Esophagus muscularis mucosa (tissue), 4 donors: Measurements from ENCODE around the gene ERMARD.

Source experiments
- CTCF ChIP-seq, 3 experiments: fragments of 200-600 bp in 2 of 3; fragments of 450-650 bp in 1 of 3; sonication (generic) in 2 of 3; IDR thresholded peaks; one replicate each; pipeline ENCODE4 v1.5.1; 2017 to 2019; ENCODE audit warnings: antibody characterized with exemption in 3 of 3, mild to moderate bottlenecking in 2 of 3, moderate library complexity in 1 of 3
- EP300 ChIP-seq: sonication (generic); formaldehyde crosslinking; IDR thresholded peaks from one replicate; pipeline ENCODE4 v1.6.1; 2017; ENCODE audit warnings: antibody characterized with exemption
- POLR2A ChIP-seq: fragments of 450-650 bp; IDR thresholded peaks from one replicate; pipeline ENCODE4 v1.6.1; 2017; ENCODE audit warnings: antibody characterized with exemption, moderate library complexity, mild to moderate bottlenecking, low read depth
- POLR2AphosphoS5 ChIP-seq, 2 donors: sonication (generic); formaldehyde crosslinking; IDR thresholded peaks; one replicate each; pipeline ENCODE4 v1.6.1; 2017; ENCODE audit warnings: antibody characterized with exemption in 2 of 2

DNA sequence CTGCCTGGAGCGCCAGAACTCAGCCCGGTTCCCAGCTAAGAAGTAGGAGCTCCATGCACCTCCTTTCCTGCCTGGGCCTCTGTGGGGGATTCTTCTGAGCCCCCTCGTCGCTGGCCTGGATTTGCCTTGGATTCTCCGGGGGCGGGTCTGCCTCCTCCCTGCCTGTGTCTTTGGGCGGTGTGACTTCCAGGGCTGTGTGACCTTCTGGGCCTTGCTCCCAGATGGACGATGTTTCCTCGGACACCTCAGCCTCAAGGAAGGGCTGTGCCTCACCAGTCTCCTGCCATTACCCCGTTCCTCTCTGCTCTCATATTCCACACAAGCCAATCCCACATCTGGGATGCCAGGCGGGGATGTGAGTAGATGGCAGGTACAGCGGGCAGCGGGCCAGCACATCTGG is 76.8 kb downstream of the ERMARD start:
- TF ChIP-seq POLR2AphosphoS5 (IDR thresholded peaks at IDR 0.05), result no peak
- TF ChIP-seq CTCF (IDR thresholded peaks at IDR 0.05), result no peak
- TF ChIP-seq EP300, result no peak
- TF ChIP-seq POLR2A, result no peak
